Mucosa of descending colon (tissue), 3 donors: ENCODE measurements around the gene C1orf21. TPM values are rescaled to one million over a fixed set of nuclear protein-coding genes. Genes with fewer than 3 reads are reported as not detected.

ENCODE experiments used
- ATAC-seq: fragments of 200-7000 bp; cut with Tn5 transposase; one replicate; pipeline ENCODE4 v1.9.1; 2020; ENCODE audit warnings: mild to moderate bottlenecking, moderate library complexity
- DNase-seq, 3 donors: peaks; one replicate each; pipeline ENCODE4 v3.0.0-alpha.2; 2020
- H3K36me3 ChIP-seq: fragments of 200-600 bp; one replicate; pipeline ENCODE4 v1.8.0; 2021; ENCODE audit warnings: low read depth, mild to moderate bottlenecking
- H3K4me1 ChIP-seq: fragments of 200-600 bp; one replicate; pipeline ENCODE4 v1.8.0; 2021; ENCODE audit warnings: low read depth, mild to moderate bottlenecking
- H3K4me3 ChIP-seq: fragments of 200-600 bp; one replicate; pipeline ENCODE4 v1.8.0; 2021; ENCODE audit warnings: mild to moderate bottlenecking
- H3K9me3 ChIP-seq: fragments of 200-600 bp; one replicate; pipeline ENCODE4 v1.8.0; 2021; ENCODE audit warnings: mild to moderate bottlenecking
- CTCF ChIP-seq: fragments of 200-600 bp; IDR thresholded peaks from one replicate; pipeline ENCODE4 v1.8.0; 2022; ENCODE audit warnings: antibody characterized with exemption, mild to moderate bottlenecking
- intact Hi-C, 2 donors: fragments of 100-400 bp; cut with DNase I in 1 of 2; cut with micrococcal nuclease in 1 of 2; formaldehyde crosslinking; loops; one replicate each; pipeline versions ENCODE4 v1.11.0 to v1.11.1; 2022; cut with DNase I, micrococcal nuclease
- total RNA-seq, 3 donors: library from RNA; stranded (reverse); fragmentation: NEBNext Ultra II Directional in 2 of 3; extraction: Animal tissue kit (Norgen Biotek cat#: 25700) in 2 of 3; gene quantifications; one replicate each; pipeline versions ENCODE4 v1.2.1 to v1.2.4, GENCODE V29; 2021 to 2023
- donor health status: DM: no; HTN: no; CAD: no; lungs with moderate emphysema.
- donor health status: DM: no; HTN: no; CAD: no.
- donor health status: DM: no; HTN: yes; CAD: no.

Gene C1orf21
- total RNA-seq, 3 donors from 2014 or later, result 70.9 to 109 (median 96.8) TPM

GRCh38 chr1:184427722-184428121 lies 40.9 kb downstream of the C1orf21 start:
- no peak for TF ChIP-seq CTCF
- Histone ChIP-seq H3K4me1 (peaks cover 27% of the 10 kb centered on the region), H3K9me3 (no peaks in the 10 kb centered on the region), H3K36me3 (no peaks in the 10 kb centered on the region), H3K4me3 (no peak overlapping the region)
- DNase-seq (no peak), ATAC-seq (no peak)
- intact Hi-C loops, result no loop called here

- H3K36me3 ChIP-seq, result no peaks in the 10 kb centered on the region
- peaks cover 23% of the 10 kb centered on the region for H3K4me1 ChIP-seq
- no peak for TF ChIP-seq CTCF
- no peaks in the 10 kb centered on the region for H3K9me3 ChIP-seq
- DNase-seq (no peak), ATAC-seq (no peak)
- H3K4me3 ChIP-seq, result no peak overlapping the region
- intact Hi-C loops, result no loop called here
Measured at GRCh38 chr1:184428604-184429003, 41.8 kb downstream of the C1orf21 start.

GRCh38 chr1:184429335-184429734 lies 42.5 kb downstream of the C1orf21 start:
- Histone ChIP-seq H3K9me3 (no peaks in the 10 kb centered on the region), H3K36me3 (no peaks in the 10 kb centered on the region), H3K4me3 (no peak overlapping the region), H3K4me1 (peaks cover 19% of the 10 kb centered on the region)
- no peak for ATAC-seq
- DNase-seq, result no peak
- intact Hi-C loops, result no loop called here
- no peak for TF ChIP-seq CTCF

DNA sequence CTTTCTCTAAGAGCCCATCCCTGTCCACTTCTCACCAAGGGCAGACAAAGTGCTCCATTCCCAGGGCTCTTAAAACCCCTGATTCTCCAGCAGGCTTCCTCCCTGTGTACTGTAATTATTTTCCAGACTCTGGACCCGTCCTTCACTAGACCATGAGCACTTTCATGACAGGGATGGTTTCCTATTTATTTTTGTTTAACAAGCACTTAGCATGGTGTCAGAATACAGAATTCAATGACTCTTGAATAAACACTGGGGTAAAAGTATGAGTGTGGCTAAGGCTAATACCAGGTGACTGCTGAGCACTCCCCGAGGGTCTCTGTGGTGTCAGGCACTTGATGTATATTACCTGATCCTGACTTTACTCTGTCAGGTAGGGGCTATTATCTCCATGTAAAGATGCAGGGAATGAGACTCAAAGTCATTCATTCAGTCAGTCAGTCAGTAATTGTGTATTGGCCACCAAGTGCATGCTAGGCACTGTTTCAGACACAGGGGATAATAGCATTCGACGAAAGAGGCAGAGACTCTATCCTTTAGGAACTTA lies 47.2 kb downstream of the C1orf21 start:
- no peak overlapping the region for H3K4me3 ChIP-seq
- TF ChIP-seq CTCF, result no peak
- no peaks in the 10 kb centered on the region for H3K36me3 ChIP-seq
- DNase-seq, result no peak
- H3K4me1 ChIP-seq, result peaks cover 29% of the 10 kb centered on the region
- ATAC-seq, result no peak
- no peaks in the 10 kb centered on the region for H3K9me3 ChIP-seq
- intact Hi-C loops, result no loop called here

DNA sequence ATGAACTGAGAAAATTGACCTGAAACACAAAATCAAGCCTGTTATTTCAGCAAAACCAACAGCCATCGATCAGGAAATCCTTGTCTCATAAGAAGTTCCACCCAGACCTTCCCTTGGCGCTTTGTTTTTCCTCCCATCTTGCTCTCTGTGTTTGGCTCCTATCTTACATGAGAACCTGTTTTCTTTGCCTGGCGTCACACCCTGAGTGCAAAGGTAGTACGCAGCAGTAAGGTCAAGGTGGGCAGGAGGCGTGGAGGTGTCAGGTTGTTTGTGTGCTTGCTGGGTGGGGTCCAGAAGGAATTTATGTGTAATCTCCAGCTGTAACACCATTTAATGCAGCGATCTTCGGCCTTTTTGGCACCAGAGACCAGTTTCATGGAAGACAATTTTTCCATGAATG lies 50.5 kb downstream of the C1orf21 start:
- Histone ChIP-seq H3K36me3 (no peaks in the 10 kb centered on the region), H3K9me3 (no peaks in the 10 kb centered on the region), H3K4me3 (no peak overlapping the region), H3K4me1 (peaks cover 35% of the 10 kb centered on the region)
- peak; percentile 98 for ATAC-seq
- intact Hi-C loops, result no loop called here
- no peak for TF ChIP-seq CTCF
- peak; percentile 68 to 72 (median 69) for DNase-seq

GRCh38 chr1:184438363-184438762 lies 51.5 kb downstream of the C1orf21 start:
- no peak for TF ChIP-seq CTCF
- H3K4me3 ChIP-seq, result no peak overlapping the region
- H3K36me3 ChIP-seq, result no peaks in the 10 kb centered on the region
- intact Hi-C loops, result no loop called here
- H3K9me3 ChIP-seq, result no peaks in the 10 kb centered on the region
- ATAC-seq (no peak), DNase-seq (no peak)
- H3K4me1 ChIP-seq, result peaks cover 39% of the 10 kb centered on the region
